Adrenal gland (tissue), 5 donors: ENCODE data around the gene KHDRBS1.

Experiments used
- POLR2A ChIP-seq, 2 donors: fragments of 450-650 bp; IDR thresholded peaks; one replicate each; pipeline ENCODE4 v1.6.1; 2017; ENCODE audit warnings: antibody characterized with exemption in 2 of 2, mild to moderate bottlenecking in 2 of 2, moderate library complexity in 1 of 2
- TF ChIP-seq, protein P1 (sequence below), 6 experiments: fragments of 450-650 bp in 4 of 6; fragments of 200-600 bp in 2 of 6; sonication (generic) in 1 of 6; IDR thresholded peaks; 1 replicate in 5 of 6; 2 replicates in 1 of 6; pipeline versions ENCODE4 v1.5.1 to v1.8.0; 2016 to 2021; ENCODE audit warnings: antibody characterized with exemption in 6 of 6, mild to moderate bottlenecking in 2 of 6, moderate library complexity in 1 of 6
- donor health status: DM: no; HTN: no; CAD: no.

DNA sequence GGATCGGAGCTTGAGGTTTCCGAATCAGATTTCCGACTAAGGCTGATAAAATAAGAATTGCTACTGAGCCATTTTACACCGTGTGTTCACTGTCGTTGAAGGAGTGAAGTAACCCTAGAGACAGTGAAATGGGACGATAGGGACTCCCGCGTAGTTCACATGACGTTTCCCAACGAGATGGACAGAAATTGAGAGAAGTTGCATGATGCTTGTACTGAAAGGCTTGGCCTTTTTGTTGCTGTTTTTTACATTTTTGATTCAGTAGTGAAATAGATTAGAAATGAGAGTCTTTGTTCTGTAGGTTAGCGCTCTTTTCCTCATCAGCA is 1.2 kb downstream of the KHDRBS1 start:
- TF ChIP-seq, protein P1, sequence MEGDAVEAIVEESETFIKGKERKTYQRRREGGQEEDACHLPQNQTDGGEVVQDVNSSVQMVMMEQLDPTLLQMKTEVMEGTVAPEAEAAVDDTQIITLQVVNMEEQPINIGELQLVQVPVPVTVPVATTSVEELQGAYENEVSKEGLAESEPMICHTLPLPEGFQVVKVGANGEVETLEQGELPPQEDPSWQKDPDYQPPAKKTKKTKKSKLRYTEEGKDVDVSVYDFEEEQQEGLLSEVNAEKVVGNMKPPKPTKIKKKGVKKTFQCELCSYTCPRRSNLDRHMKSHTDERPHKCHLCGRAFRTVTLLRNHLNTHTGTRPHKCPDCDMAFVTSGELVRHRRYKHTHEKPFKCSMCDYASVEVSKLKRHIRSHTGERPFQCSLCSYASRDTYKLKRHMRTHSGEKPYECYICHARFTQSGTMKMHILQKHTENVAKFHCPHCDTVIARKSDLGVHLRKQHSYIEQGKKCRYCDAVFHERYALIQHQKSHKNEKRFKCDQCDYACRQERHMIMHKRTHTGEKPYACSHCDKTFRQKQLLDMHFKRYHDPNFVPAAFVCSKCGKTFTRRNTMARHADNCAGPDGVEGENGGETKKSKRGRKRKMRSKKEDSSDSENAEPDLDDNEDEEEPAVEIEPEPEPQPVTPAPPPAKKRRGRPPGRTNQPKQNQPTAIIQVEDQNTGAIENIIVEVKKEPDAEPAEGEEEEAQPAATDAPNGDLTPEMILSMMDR (IDR thresholded peaks at IDR 0.05) = no peak
- no peak for TF ChIP-seq POLR2A (IDR thresholded peaks at IDR 0.05)
